ENCODE measurements around the gene CACNA1I.
A peak's percentile ranks its signal among the peaks of the same experiment; 100 is the strongest.

The CACNA1I gene

GRCh38 chr22:39535831-39536449, 34.6 kb upstream of the CACNA1I start:
- no peak for DNase-seq (ENCODE audit: low read depth)

GRCh38 chr22:39536711-39537110, 33.8 kb upstream of the CACNA1I start:
- DNase-seq (ENCODE audit: low read depth): no peak

GRCh38 chr22:39537975-39538374, 32.6 kb upstream of the CACNA1I start:
- no peak for DNase-seq (ENCODE audit: low read depth)

GRCh38 chr22:39543095-39543494, 27.5 kb upstream of the CACNA1I start:
- no peak for DNase-seq (ENCODE audit: low read depth)

GRCh38 chr22:39545386-39546365, 24.9 kb upstream of the CACNA1I start:
- no peak for DNase-seq (ENCODE audit: low read depth)

GRCh38 chr22:39546889-39547586, 23.5 kb upstream of the CACNA1I start:
- peak; percentile 20 for DNase-seq (ENCODE audit: low read depth)

GRCh38 chr22:39547587-39547947, 23.0 kb upstream of the CACNA1I start:
- no peak for DNase-seq (ENCODE audit: low read depth)

- DNase-seq (ENCODE audit: low read depth): no peak
Measured at GRCh38 chr22:39553429-39553828, 17.1 kb upstream of the CACNA1I start.

- DNase-seq (ENCODE audit: low read depth): no peak
Measured at GRCh38 chr22:39554151-39554550, 16.4 kb upstream of the CACNA1I start.

- DNase-seq (ENCODE audit: low read depth): no peak
Measured at GRCh38 chr22:39556970-39557841, 13.3 kb upstream of the CACNA1I start.

- DNase-seq (ENCODE audit: low read depth): no peak
Measured at GRCh38 chr22:39558254-39558727, 12.3 kb upstream of the CACNA1I start.

- no peak for DNase-seq (ENCODE audit: low read depth)
Measured at GRCh38 chr22:39558950-39559349, 11.6 kb upstream of the CACNA1I start.

- no peak for DNase-seq (ENCODE audit: low read depth)
Measured at GRCh38 chr22:39559456-39560105, 11.0 kb upstream of the CACNA1I start.

GRCh38 chr22:39560127-39560526, 10.4 kb upstream of the CACNA1I start:
- no peak for DNase-seq (ENCODE audit: low read depth)

- DNase-seq (ENCODE audit: low read depth): no peak
Measured at GRCh38 chr22:39562839-39563489, 7.6 kb upstream of the CACNA1I start.

- DNase-seq (ENCODE audit: low read depth): no peak
Measured at GRCh38 chr22:39563571-39564428, 6.8 kb upstream of the CACNA1I start.

GRCh38 chr22:39565414-39565944, 5.1 kb upstream of the CACNA1I start:
- no peak for DNase-seq (ENCODE audit: low read depth)

- no peak for DNase-seq (ENCODE audit: low read depth)
Measured at GRCh38 chr22:39567135-39567946, 3.2 kb upstream of the CACNA1I start.
